ENCODE results near the gene SMARCA2. TPM values are rescaled to one million over a fixed set of nuclear protein-coding genes. Genes with fewer than 3 reads are reported as not detected.
A peak's percentile ranks its signal among the peaks of the same experiment; 100 is the strongest.

The SMARCA2 gene
- total and polyA plus RNA-seq, 9 of the 15 experiments (the other 6 are each of a cell fraction or from before 2014, with no cell fraction given), result 8.0 to 34.8 (median 25.5) TPM

- Histone ChIP-seq H3K36me3 (ENCODE audit: control insufficient read depth, insufficient read depth, low read length) (no peaks in the 10 kb centered on the region), H3K4me3 (no peak overlapping the region), H3K27me3 (ENCODE audit: control insufficient read depth in 2 of 2, insufficient read depth in 2 of 2, low read length in 2 of 2) (no peaks in the 10 kb centered on the region), H3K9me3 (replicated peaks; ENCODE audit: control insufficient read depth, insufficient read depth, low read depth, low read length) (no peaks in the 10 kb centered on the region; the same call in 1 of the 2 replicates), H3K4me1 (replicated peaks in 1 of 2; ENCODE audit: control insufficient read depth in 2 of 2, insufficient read depth in 2 of 2, low read length in 2 of 2) (no peaks in the 10 kb centered on the region), H4K20me1 (replicated peaks; ENCODE audit: control insufficient read depth, insufficient read depth, low read length) (no peaks in the 10 kb centered on the region), H3K9me1 (ENCODE audit: control insufficient read depth, insufficient read depth, low read length) (no peaks in the 10 kb centered on the region), H3K4me2 (ENCODE audit: insufficient read depth, low read length) (no peak overlapping the region), H3K27ac (ENCODE audit: extremely low read depth, low read depth, low read length) (no peak overlapping the region), H3K79me2 (ENCODE audit: control insufficient read depth, insufficient read depth, low read length) (no peaks in the 10 kb centered on the region), H2AFZ (ENCODE audit: low read depth, low read length) (no peak overlapping the region), H3K9ac (ENCODE audit: insufficient read depth in 1 of 2, low read depth in 2 of 2, low read length in 2 of 2) (no peak overlapping the region)
- DNase-seq (ENCODE audit: extremely low read depth in 1 of 4, low spot score in 3 of 4), result no peak
- POLR2A ChIA-PET, result no interaction called here
- CTCF ChIA-PET (ENCODE audit: low intra/inter-chr PET ratio), result no interaction called here
- 0% methylated on average over 3 of the region's 3 CpGs for WGBS (ENCODE audit: insufficient coverage, low coverage, missing lambda C conversion rate)
- in situ Hi-C loops (cut with MboI) (no loop called here), intact Hi-C loops (cut with micrococcal nuclease) (no loop called here)
- no peak for ATAC-seq
- no peak for FAIRE-seq
- no TSS peak for BruUV-seq (replicated peaks)
- peak; percentile 76 for TF ChIP-seq FOSL1 (tag; conservative IDR thresholded peaks at IDR 0.05)
- no peak for TF ChIP-seq HES1 (IDR thresholded peaks at IDR 0.05; ENCODE audit: low read depth)
Measured at GRCh38 chr9:2220036-2220435, 204.9 kb downstream of the SMARCA2 start.

GRCh38 chr9:2227144-2227867 lies 212.2 kb downstream of the SMARCA2 start:
- no TSS peak for BruUV-seq (replicated peaks)
- TF ChIP-seq KLF10 (CRISPR knock-in tag; IDR thresholded peaks at IDR 0.05) (no peak), CREB3L1 (IDR thresholded peaks at IDR 0.05; ENCODE audit: borderline replicate concordance, low read depth) (no peak), CBFA2T3 (IDR thresholded peaks at IDR 0.05) (no peak), ILF3 (IDR thresholded peaks at IDR 0.05; ENCODE audit: borderline replicate concordance) (no peak), RREB1 (CRISPR knock-in tag; IDR thresholded peaks at IDR 0.05) (no peak)

More at GRCh38 chr9:2227144-2227867, 212.2 kb downstream of the SMARCA2 start:
- peak overlapping the region; percentile 40; the same call in 1 of the 2 replicates for H2AFZ ChIP-seq (ENCODE audit: low read depth, low read length)
- CTCF ChIA-PET (ENCODE audit: low intra/inter-chr PET ratio), result no interaction called here
- no peaks in the 10 kb centered on the region for H3K27me3 ChIP-seq (ENCODE audit: control insufficient read depth in 2 of 2, insufficient read depth in 2 of 2, low read length in 2 of 2)
- no peak overlapping the region for H3K9ac ChIP-seq (ENCODE audit: insufficient read depth in 1 of 2, low read depth in 2 of 2, low read length in 2 of 2)
- H3K9me3 ChIP-seq (replicated peaks; ENCODE audit: control insufficient read depth, insufficient read depth, low read depth, low read length), result no peaks in the 10 kb centered on the region; the same call in 1 of the 2 replicates
- no peaks in the 10 kb centered on the region for H3K79me2 ChIP-seq (ENCODE audit: control insufficient read depth, insufficient read depth, low read length)
- no peaks in the 10 kb centered on the region for H4K20me1 ChIP-seq (replicated peaks; ENCODE audit: control insufficient read depth, insufficient read depth, low read length)
- H3K27ac ChIP-seq (ENCODE audit: extremely low read depth, low read depth, low read length), result no peak overlapping the region
- 0 out of 5 replicates have a peak, but pooled peaks cover 0 to 2% of the 10 kb centered on the region in 2 experiments for H3K4me1 ChIP-seq (replicated peaks in 1 of 2; ENCODE audit: control insufficient read depth in 2 of 2, insufficient read depth in 2 of 2, low read length in 2 of 2)
- no peaks in the 10 kb centered on the region for H3K9me1 ChIP-seq (ENCODE audit: control insufficient read depth, insufficient read depth, low read length)
- H3K4me2 ChIP-seq (ENCODE audit: insufficient read depth, low read length), result no peak overlapping the region
- in situ Hi-C loops (cut with MboI) (no loop called here), intact Hi-C loops (cut with micrococcal nuclease) (no loop called here)
- FAIRE-seq, result no peak
- no peak overlapping the region for H3K4me3 ChIP-seq
- no peak for DNase-seq (ENCODE audit: extremely low read depth in 1 of 4, low spot score in 3 of 4)
- WGBS (ENCODE audit: insufficient coverage, low coverage, missing lambda C conversion rate), result 20% methylated on average over 4 of the region's 4 CpGs
- H3K36me3 ChIP-seq (ENCODE audit: control insufficient read depth, insufficient read depth, low read length), result no peaks in the 10 kb centered on the region
- POLR2A ChIA-PET, result no interaction called here
- ATAC-seq, result peak; percentile 33

Data from K562 (cell line).